ENCODE data around the gene CYP20A1.

GRCh38 chr2:203326356-203326755, 87.5 kb downstream of the CYP20A1 start:
- TF ChIP-seq CTCF (IDR thresholded peaks at IDR 0.05): no peak
- TF ChIP-seq POLR2AphosphoS5 (IDR thresholded peaks at IDR 0.05): no peak

Data from breast epithelium (tissue), 3 donors.